SU-DHL-6 (cell line): ENCODE results near the gene ETS1.

Experiments used
- H2AFZ ChIP-seq: fragments of 200-600 bp; sonication (generic); 2 replicates; pipeline ENCODE4 v1.6.1; 2014; ENCODE audit warnings: low read depth, mild to moderate bottlenecking, moderate library complexity, mixed read lengths, antibody characterized with exemption, low read length; ENCODE audit not compliant: severe bottlenecking
- H3F3A ChIP-seq: fragments of 200-600 bp; shearing (Covaris generic); 2 replicates; pipeline ENCODE4 v1.6.0; 2016; ENCODE audit warnings: antibody characterized with exemption, mild to moderate bottlenecking; ENCODE audit not compliant: insufficient read depth
- H3K27ac ChIP-seq: fragments of 200-600 bp; sonication (generic); 2 replicates; pipeline ENCODE4 v1.5.1; 2016; ENCODE audit warnings: low read depth, mild to moderate bottlenecking, low read length, moderate library complexity, mixed read lengths
- H3K27me3 ChIP-seq: fragments of 200-600 bp; sonication (generic), shearing (Covaris generic); 2 replicates; pipeline ENCODE4 v1.6.0; 2014; ENCODE audit warnings: mild to moderate bottlenecking, low read length
- H3K36me3 ChIP-seq: fragments of 200-600 bp; sonication (generic); 2 replicates; pipeline ENCODE4 v1.6.1; 2014; ENCODE audit warnings: mild to moderate bottlenecking, low read length, mixed read lengths
- H3K4me2 ChIP-seq: fragments of 300-600, 200-600 bp; shearing (Covaris generic), sonication (generic); 2 replicates; pipeline ENCODE4 v1.6.0; 2014; ENCODE audit warnings: low read length, low read depth, mild to moderate bottlenecking; ENCODE audit not compliant: poor library complexity, severe bottlenecking
- H3K4me3 ChIP-seq: fragments of 200-600 bp; sonication (generic); 2 replicates; pipeline ENCODE4 v1.5.1; 2014; ENCODE audit warnings: antibody characterized with exemption, low read length, mild to moderate bottlenecking, mixed read lengths; ENCODE audit not compliant: insufficient read depth, poor library complexity, severe bottlenecking
- H3K79me2 ChIP-seq: fragments of 200-600 bp; sonication (generic); 2 replicates; pipeline ENCODE4 v1.6.1; 2014; ENCODE audit warnings: mild to moderate bottlenecking, low read length, moderate library complexity; ENCODE audit not compliant: insufficient read depth
- H3K9ac ChIP-seq: fragments of 200-600 bp; sonication (generic); 2 replicates; pipeline ENCODE4 v1.7.0; 2014; ENCODE audit warnings: mild to moderate bottlenecking, low read length
- H3K9me2 ChIP-seq: fragments of 200-600 bp; sonication (generic); replicated peaks from 2 replicates; pipeline ENCODE4 v1.6.1; 2014; ENCODE audit warnings: low read length; ENCODE audit not compliant: insufficient read depth
- H3K9me3 ChIP-seq: fragments of 200-600 bp; sonication (generic); 2 replicates; pipeline ENCODE4 v1.6.1; 2014; ENCODE audit warnings: low read length, mixed read lengths; ENCODE audit not compliant: insufficient read depth
- H4K20me1 ChIP-seq: fragments of 200-600 bp; sonication (generic); 2 replicates; pipeline ENCODE4 v1.6.1; 2014; ENCODE audit warnings: low read depth, mild to moderate bottlenecking, antibody characterized with exemption, low read length, moderate library complexity, mixed read lengths
- CTCF ChIP-seq: fragments of 200-600 bp; sonication (generic); IDR thresholded peaks from one replicate; pipeline ENCODE4 v1.5.1; 2017; ENCODE audit warnings: antibody characterized with exemption, mild to moderate bottlenecking, low read length, moderate library complexity; ENCODE audit not compliant: insufficient read depth, poor library complexity, severe bottlenecking
- EZH2phosphoT487 ChIP-seq: fragments of 200-600 bp; sonication (generic), shearing (Covaris generic); conservative IDR thresholded peaks from 2 replicates; pipeline ENCODE4 v1.6.1; 2018; ENCODE audit warnings: mild to moderate bottlenecking, antibody characterized with exemption, low read length, moderate library complexity, mixed read lengths

ETS1 gene

DNA sequence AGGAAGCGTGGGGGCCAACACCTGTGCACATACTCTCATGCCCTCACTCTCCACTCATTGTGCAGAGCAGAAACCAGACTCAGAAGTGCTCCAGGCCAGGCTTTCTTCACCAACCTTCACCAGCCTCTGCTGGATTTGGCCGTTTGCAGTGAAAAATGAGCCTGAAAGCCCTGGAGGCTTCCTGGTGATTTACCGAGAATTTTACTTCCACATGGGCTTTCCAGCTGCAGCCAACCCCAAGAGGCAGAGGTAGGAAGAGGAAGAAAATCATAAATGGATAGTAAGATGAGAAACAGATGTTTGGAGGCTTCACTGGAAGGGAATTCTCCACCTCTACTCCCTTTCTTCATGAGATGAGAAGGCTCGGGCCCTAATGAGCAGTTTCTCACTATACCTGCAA lies 155.4 kb downstream of the ETS1 start:
- H3K79me2 ChIP-seq: no peaks in the 10 kb centered on the region

DNA sequence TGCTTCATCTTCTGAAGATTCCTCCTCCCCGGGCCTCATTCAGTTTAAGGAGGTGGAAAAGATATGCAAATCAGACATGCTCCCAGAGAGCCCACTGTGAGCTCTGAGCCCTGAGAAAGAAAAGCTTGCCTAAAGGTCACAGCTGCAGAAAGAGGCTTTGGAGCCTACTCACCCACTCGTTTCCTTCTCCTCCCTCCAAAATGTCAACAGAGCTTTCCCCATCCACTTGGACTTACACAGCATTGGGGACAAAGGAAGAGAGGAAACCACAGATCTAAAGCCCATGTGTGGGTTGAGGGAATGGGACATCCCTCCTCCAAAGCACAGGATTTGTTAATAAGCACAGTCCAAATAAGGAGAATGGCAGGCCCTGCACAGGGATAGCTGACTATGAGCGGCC lies 158.4 kb downstream of the ETS1 start:
- H3F3A ChIP-seq: no peaks in the 10 kb centered on the region
- no peak overlapping the region for H2AFZ ChIP-seq
- TF ChIP-seq CTCF (no peak), EZH2phosphoT487 (no peak)
- no peaks in the 10 kb centered on the region for H3K27me3 ChIP-seq
- H3K27ac ChIP-seq: no peak overlapping the region
- no peak overlapping the region for H3K4me2 ChIP-seq
- no peaks in the 10 kb centered on the region for H3K79me2 ChIP-seq
- H3K9me2 ChIP-seq: no peaks in the 10 kb centered on the region
- no peak overlapping the region for H3K9ac ChIP-seq
- no peaks in the 10 kb centered on the region for H4K20me1 ChIP-seq
- H3K4me3 ChIP-seq: no peak overlapping the region
- H3K9me3 ChIP-seq: no peaks in the 10 kb centered on the region
- no peaks in the 10 kb centered on the region for H3K36me3 ChIP-seq

More for the DNA sequence above, 155.4 kb downstream of the ETS1 start:
- H3K4me2 ChIP-seq: no peak overlapping the region
- no peaks in the 10 kb centered on the region for H3K36me3 ChIP-seq
- no peak overlapping the region for H3K4me3 ChIP-seq
- no peak overlapping the region for H3K9ac ChIP-seq
- TF ChIP-seq EZH2phosphoT487 (no peak), CTCF (no peak)
- no peak overlapping the region for H3K27ac ChIP-seq
- no peak overlapping the region for H2AFZ ChIP-seq
- H3F3A ChIP-seq: no peaks in the 10 kb centered on the region
- no peaks in the 10 kb centered on the region for H3K9me2 ChIP-seq
- H3K9me3 ChIP-seq: no peaks in the 10 kb centered on the region
- H4K20me1 ChIP-seq: no peaks in the 10 kb centered on the region
- H3K27me3 ChIP-seq: no peaks in the 10 kb centered on the region

DNA sequence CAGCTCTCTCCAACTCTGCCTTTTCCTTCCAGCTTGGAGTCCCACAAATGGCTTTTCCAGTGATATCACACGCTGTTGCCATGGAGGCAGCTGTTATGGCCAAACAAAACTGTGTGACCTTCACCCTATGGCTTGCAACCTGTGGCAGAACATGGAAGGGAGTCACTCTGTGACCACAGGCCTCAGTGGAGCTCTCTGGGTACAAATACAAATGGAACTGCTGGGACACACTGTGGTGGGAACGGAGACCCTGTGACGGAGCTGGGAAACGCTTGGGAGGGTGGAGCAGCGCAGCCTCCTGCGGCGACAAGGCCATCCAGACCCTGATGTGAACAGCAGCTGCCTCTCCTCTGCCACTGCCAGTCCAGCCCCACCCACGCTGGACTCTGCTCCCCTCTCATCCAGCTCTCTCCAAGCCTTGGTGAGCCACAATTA lies 162.5 kb downstream of the ETS1 start:
- TF ChIP-seq EZH2phosphoT487 (no peak), CTCF (no peak)
- no peak overlapping the region for H3K4me2 ChIP-seq
- no peak overlapping the region for H3K4me3 ChIP-seq

More for the DNA sequence above, 162.5 kb downstream of the ETS1 start:
- Histone ChIP-seq H3K9me2 (no peaks in the 10 kb centered on the region), H3K9ac (no peak overlapping the region), H3K27ac (no peak overlapping the region), H3F3A (no peaks in the 10 kb centered on the region), H3K36me3 (no peaks in the 10 kb centered on the region), H4K20me1 (no peaks in the 10 kb centered on the region), H3K79me2 (no peaks in the 10 kb centered on the region), H2AFZ (no peak overlapping the region), H3K9me3 (no peaks in the 10 kb centered on the region), H3K27me3 (no peaks in the 10 kb centered on the region)
